MM.1S (cell line): ENCODE results near the gene CACNA1D.

ENCODE experiments used
- CTCF ChIP-seq: fragments of 300-600 bp; sonication (generic); IDR thresholded peaks from 2 replicates; pipeline ENCODE4 v1.5.1; 2016; ENCODE audit warnings: antibody characterized with exemption, low read length, mixed read lengths
- EZH2phosphoT487 ChIP-seq: fragments of 300-600 bp; sonication (generic); IDR thresholded peaks from 2 replicates; pipeline ENCODE4 v1.6.1; 2018; ENCODE audit warnings: antibody characterized with exemption, low read length

- TF ChIP-seq EZH2phosphoT487, result no peak
- no peak for TF ChIP-seq CTCF
Measured at GRCh38 chr3:53766706-53767105, 272.3 kb downstream of the CACNA1D start.
